KOPT-K1 (cell line): ENCODE data around the gene MAT1A.

ENCODE experiments used
- H3K27ac ChIP-seq: fragments of 200-600 bp; sonication (generic); 2 replicates; pipeline ENCODE4 v1.5.1; 2016; ENCODE audit warnings: antibody characterized with exemption, mild to moderate bottlenecking, low read depth, low read length; ENCODE audit not compliant: poor library complexity, severe bottlenecking
- H3K36me3 ChIP-seq: fragments of 200-600 bp; sonication (generic); 2 replicates; pipeline ENCODE4 v1.5.1; 2017; ENCODE audit warnings: antibody characterized with exemption, mild to moderate bottlenecking, low read length, moderate library complexity; ENCODE audit not compliant: insufficient read depth
- H3K9me3 ChIP-seq: fragments of 200-600 bp; sonication (generic); 2 replicates; pipeline ENCODE4 v1.5.1; 2017; ENCODE audit warnings: antibody characterized with exemption, low read length, mild to moderate bottlenecking; ENCODE audit not compliant: insufficient read depth, poor library complexity, severe bottlenecking

Gene MAT1A

GRCh38 chr10:80275756-80276155 lies 13.7 kb downstream of the MAT1A start:
- Histone ChIP-seq H3K27ac (no peak overlapping the region), H3K9me3 (no peaks in the 10 kb centered on the region), H3K36me3 (no peaks in the 10 kb centered on the region)

GRCh38 chr10:80275135-80275498 lies 14.3 kb downstream of the MAT1A start:
- no peak overlapping the region for H3K27ac ChIP-seq
- no peaks in the 10 kb centered on the region for H3K9me3 ChIP-seq
- no peaks in the 10 kb centered on the region for H3K36me3 ChIP-seq

- Histone ChIP-seq H3K36me3 (no peaks in the 10 kb centered on the region), H3K9me3 (no peaks in the 10 kb centered on the region), H3K27ac (no peak overlapping the region)
These were observed 14.9 kb downstream of the MAT1A start for GRCh38 chr10:80274396-80275134.

GRCh38 chr10:80273523-80274170 lies 15.8 kb downstream of the MAT1A start:
- Histone ChIP-seq H3K9me3 (no peaks in the 10 kb centered on the region), H3K36me3 (no peaks in the 10 kb centered on the region), H3K27ac (no peak overlapping the region)

GRCh38 chr10:80272793-80273522 lies 16.5 kb downstream of the MAT1A start:
- Histone ChIP-seq H3K9me3 (no peaks in the 10 kb centered on the region), H3K27ac (no peak overlapping the region), H3K36me3 (no peaks in the 10 kb centered on the region)

GRCh38 chr10:80271416-80271815 lies 18.0 kb downstream of the MAT1A start:
- no peaks in the 10 kb centered on the region for H3K36me3 ChIP-seq
- H3K27ac ChIP-seq: no peak overlapping the region
- H3K9me3 ChIP-seq: no peaks in the 10 kb centered on the region

- no peak overlapping the region for H3K27ac ChIP-seq
- H3K36me3 ChIP-seq: no peaks in the 10 kb centered on the region
- H3K9me3 ChIP-seq: no peaks in the 10 kb centered on the region
These were observed 18.6 kb downstream of the MAT1A start for GRCh38 chr10:80270887-80271286.

GRCh38 chr10:80268938-80269588 lies 20.4 kb downstream of the MAT1A start:
- H3K9me3 ChIP-seq: no peaks in the 10 kb centered on the region
- no peaks in the 10 kb centered on the region for H3K36me3 ChIP-seq
- no peak overlapping the region for H3K27ac ChIP-seq

- Histone ChIP-seq H3K9me3 (no peaks in the 10 kb centered on the region), H3K36me3 (no peaks in the 10 kb centered on the region), H3K27ac (no peak overlapping the region)
These were observed 21.2 kb downstream of the MAT1A start for GRCh38 chr10:80268266-80268665.

GRCh38 chr10:80266513-80266863 lies 23.0 kb downstream of the MAT1A start:
- Histone ChIP-seq H3K36me3 (no peaks in the 10 kb centered on the region), H3K9me3 (peaks cover 7% of the 10 kb centered on the region), H3K27ac (no peak overlapping the region)

GRCh38 chr10:80265740-80266512 lies 23.5 kb downstream of the MAT1A start:
- Histone ChIP-seq H3K36me3 (no peaks in the 10 kb centered on the region), H3K9me3 (peaks cover 7% of the 10 kb centered on the region), H3K27ac (no peak overlapping the region)

GRCh38 chr10:80264081-80265056 lies 25.1 kb downstream of the MAT1A start:
- Histone ChIP-seq H3K9me3 (peaks cover 7% of the 10 kb centered on the region), H3K36me3 (no peaks in the 10 kb centered on the region), H3K27ac (no peak overlapping the region)

- Histone ChIP-seq H3K9me3 (peaks cover 7% of the 10 kb centered on the region), H3K36me3 (no peaks in the 10 kb centered on the region), H3K27ac (no peak overlapping the region)
These were observed 28.0 kb downstream of the MAT1A start for GRCh38 chr10:80261316-80262030.
